ENCODE results near the gene ARMH2.
"Not testable (repeated sequence)": the region's sequence is repeated elsewhere in the genome, so short reads cannot be mapped to it uniquely, and the experiment has no call there.

The ARMH2 gene

DNA sequence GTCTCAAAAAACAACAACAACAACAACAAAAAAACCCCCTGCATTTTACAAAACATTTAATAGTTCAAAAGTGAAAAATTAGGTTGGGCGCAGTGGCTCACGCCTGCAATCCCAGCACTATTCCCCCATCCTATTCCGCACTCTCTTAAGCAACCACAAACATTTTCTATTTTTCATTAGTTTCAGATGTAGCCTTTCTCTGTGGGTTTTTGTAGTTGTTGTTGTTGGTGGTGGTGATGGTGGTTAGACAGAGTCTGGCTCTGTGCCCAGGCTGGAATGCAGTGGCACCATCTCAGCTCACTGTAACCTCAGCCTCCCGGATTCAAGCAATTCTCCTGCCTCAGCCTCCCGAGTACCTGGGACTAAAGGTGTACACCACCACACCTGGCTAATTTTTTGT lies 30.4 kb downstream of the ARMH2 start:
- TF ChIP-seq, protein P1, sequence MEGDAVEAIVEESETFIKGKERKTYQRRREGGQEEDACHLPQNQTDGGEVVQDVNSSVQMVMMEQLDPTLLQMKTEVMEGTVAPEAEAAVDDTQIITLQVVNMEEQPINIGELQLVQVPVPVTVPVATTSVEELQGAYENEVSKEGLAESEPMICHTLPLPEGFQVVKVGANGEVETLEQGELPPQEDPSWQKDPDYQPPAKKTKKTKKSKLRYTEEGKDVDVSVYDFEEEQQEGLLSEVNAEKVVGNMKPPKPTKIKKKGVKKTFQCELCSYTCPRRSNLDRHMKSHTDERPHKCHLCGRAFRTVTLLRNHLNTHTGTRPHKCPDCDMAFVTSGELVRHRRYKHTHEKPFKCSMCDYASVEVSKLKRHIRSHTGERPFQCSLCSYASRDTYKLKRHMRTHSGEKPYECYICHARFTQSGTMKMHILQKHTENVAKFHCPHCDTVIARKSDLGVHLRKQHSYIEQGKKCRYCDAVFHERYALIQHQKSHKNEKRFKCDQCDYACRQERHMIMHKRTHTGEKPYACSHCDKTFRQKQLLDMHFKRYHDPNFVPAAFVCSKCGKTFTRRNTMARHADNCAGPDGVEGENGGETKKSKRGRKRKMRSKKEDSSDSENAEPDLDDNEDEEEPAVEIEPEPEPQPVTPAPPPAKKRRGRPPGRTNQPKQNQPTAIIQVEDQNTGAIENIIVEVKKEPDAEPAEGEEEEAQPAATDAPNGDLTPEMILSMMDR (IDR thresholded peaks at IDR 0.05; ENCODE audit: poor library complexity, severe bottlenecking): no peak
- H3K36me3 ChIP-seq (ENCODE audit: low read depth): no peaks in the 10 kb centered on the region
- no peak overlapping the region for H3K27ac ChIP-seq (ENCODE audit: poor library complexity, severe bottlenecking)
- no peak for DNase-seq (ENCODE audit: low spot score)
- no peaks in the 10 kb centered on the region for H3K9me3 ChIP-seq (ENCODE audit: severe bottlenecking)
- ATAC-seq (ENCODE audit: low read depth): no peak
- H3K4me1 ChIP-seq (ENCODE audit: insufficient read depth, poor library complexity, severe bottlenecking): no peaks in the 10 kb centered on the region
- no peak overlapping the region for H3K4me3 ChIP-seq (ENCODE audit: severe bottlenecking)
- no peaks in the 10 kb centered on the region for H3K27me3 ChIP-seq (ENCODE audit: insufficient read depth, poor library complexity, severe bottlenecking)

DNA sequence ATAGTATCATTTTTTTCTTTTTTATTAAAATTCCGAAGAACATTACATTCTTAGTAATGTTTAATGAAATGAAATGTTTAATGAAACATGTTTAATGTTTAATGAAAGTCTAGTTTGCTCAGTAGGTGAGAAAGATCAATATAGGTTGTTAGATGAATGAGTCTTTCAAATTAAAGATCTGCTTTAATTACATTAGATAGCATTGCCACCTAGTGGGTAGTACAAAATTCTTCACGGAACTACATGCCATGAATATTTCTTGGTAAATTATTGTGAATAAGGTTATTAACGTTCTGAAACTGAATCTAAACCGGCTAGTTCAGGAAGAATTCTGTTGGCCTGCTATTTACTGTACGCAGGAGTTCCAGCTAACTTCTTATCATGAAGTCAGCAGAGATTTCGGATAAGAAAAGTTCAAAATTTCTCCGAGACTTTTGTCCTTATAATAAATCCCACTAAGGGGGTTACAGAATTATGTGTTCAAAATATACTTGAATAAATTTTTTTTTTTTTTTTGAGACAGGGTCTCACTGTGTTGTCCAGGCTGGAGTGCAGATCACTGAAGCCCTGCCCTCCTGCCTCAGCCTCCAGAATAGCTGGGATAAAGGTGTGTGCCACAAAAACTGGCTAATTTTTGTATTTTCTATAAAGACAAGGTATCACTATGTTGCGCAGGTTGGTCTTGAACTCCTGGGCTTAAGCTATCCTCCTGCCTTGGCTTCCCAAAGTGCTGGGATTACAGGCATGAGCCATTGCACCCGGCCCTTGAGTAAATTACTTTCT lies 31.8 kb downstream of the ARMH2 start:
- ATAC-seq (ENCODE audit: low read depth): peak; percentile 64; the same call in 2 of the 3 replicates
- Histone ChIP-seq H3K36me3 (ENCODE audit: low read depth) (no peaks in the 10 kb centered on the region), H3K9me3 (ENCODE audit: severe bottlenecking) (no peaks in the 10 kb centered on the region), H3K4me3 (ENCODE audit: severe bottlenecking) (no peak overlapping the region), H3K4me1 (ENCODE audit: insufficient read depth, poor library complexity, severe bottlenecking) (no peaks in the 10 kb centered on the region), H3K27me3 (ENCODE audit: insufficient read depth, poor library complexity, severe bottlenecking) (no peaks in the 10 kb centered on the region), H3K27ac (ENCODE audit: poor library complexity, severe bottlenecking) (no peak overlapping the region)
- TF ChIP-seq, protein P1 (IDR thresholded peaks at IDR 0.05; ENCODE audit: poor library complexity, severe bottlenecking): peak; percentile 80
- no peak for DNase-seq (ENCODE audit: low spot score)

DNA sequence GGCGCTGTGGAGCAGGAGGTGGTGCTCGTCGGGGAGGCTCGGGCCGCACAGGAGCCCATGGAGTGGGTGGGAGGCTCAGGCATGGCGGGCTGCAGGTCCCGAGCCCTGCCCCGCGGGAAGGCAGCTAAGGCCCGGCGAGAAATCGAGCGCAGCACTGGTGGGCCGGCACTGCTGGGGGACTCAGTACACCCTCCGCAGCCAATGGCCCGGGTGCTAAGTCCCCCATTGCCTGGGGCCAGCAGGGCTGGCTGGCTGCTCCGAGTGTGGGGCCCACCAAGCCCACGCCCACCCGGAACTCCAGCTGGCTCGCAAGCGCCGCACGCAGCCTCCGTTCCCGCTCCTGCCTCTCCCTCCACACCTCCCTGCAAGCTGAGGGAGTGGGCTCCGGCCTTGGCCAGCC lies 32.7 kb downstream of the ARMH2 start:
- DNase-seq (ENCODE audit: low spot score); ATAC-seq (ENCODE audit: low read depth); H3K4me1 ChIP-seq (ENCODE audit: insufficient read depth, poor library complexity, severe bottlenecking); H3K27me3 ChIP-seq (ENCODE audit: insufficient read depth, poor library complexity, severe bottlenecking); H3K36me3 ChIP-seq (ENCODE audit: low read depth); H3K9me3 ChIP-seq (ENCODE audit: severe bottlenecking); H3K27ac ChIP-seq (ENCODE audit: poor library complexity, severe bottlenecking); H3K4me3 ChIP-seq (ENCODE audit: severe bottlenecking): not testable (repeated sequence)

DNA sequence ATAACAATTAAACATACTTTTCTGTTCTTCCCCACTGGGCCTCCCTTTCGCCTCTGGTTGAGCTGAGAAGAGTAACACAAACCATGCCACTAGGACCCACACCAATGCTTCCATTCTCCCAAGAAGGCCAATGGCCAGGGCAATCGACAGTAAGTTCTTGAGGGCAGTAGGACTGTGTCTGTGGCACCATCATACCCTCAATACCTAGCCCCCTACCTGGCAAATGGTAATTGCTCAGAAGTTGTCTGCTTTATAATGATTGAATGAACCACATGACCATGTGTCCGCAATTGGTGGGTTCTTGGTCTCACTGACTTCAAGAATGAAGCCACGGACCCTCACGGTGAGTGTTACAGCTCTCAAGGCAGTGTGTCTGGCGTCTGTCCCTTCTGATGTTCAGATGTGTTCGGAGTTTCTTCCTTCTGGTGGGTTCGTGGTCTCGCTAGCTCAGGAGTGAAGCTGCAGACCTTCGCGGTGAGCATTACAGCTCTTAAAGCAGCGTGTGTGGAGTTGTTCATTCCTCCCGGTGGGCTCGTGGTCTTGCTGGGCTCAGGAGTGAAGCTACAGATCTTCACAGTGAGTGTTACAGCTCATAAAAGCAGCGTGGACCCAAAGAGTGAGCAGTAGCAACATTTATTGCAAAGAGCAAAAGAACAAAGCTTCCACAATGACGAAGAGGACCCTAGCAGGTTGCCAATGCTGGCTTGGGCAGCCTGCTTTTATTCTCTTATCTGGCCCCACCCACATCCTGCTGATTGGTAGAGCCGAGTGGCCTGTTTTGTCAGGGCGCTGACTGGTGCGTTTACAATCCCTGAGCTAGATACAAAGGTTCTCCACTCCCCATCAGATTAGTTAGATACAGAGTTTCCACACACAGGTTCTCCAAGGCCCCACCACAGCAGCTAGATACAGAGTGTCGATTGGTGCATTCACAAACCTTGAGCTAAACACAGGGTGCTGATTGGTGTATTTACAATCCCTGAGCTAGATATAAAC lies 33.6 kb downstream of the ARMH2 start:
- not testable (repeated sequence) for ATAC-seq (ENCODE audit: low read depth); H3K27me3 ChIP-seq (ENCODE audit: insufficient read depth, poor library complexity, severe bottlenecking); H3K9me3 ChIP-seq (ENCODE audit: severe bottlenecking); H3K4me3 ChIP-seq (ENCODE audit: severe bottlenecking); DNase-seq (ENCODE audit: low spot score); H3K4me1 ChIP-seq (ENCODE audit: insufficient read depth, poor library complexity, severe bottlenecking); H3K27ac ChIP-seq (ENCODE audit: poor library complexity, severe bottlenecking); H3K36me3 ChIP-seq (ENCODE audit: low read depth)

DNA sequence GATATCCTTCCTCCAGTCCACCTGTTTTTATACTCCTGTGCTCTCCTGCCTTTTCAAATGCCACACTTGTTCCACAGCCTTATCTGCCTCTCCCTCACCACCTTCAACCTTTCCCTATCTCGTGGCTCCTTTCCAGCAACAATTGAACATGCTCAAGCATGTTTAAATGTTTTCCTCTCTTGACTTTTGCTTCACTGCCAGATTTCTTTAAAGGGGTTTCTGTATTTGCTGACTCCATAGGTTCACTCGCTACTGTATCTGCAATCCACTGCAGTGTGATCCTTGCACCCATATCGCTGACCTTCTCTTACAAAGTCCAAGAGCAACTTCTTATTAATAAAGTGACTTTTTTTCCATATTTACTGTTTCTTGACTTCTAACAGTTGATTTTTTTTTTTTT lies 35.1 kb downstream of the ARMH2 start:
- no peaks in the 10 kb centered on the region for H3K36me3 ChIP-seq (ENCODE audit: low read depth)
- H3K4me1 ChIP-seq (ENCODE audit: insufficient read depth, poor library complexity, severe bottlenecking): no peaks in the 10 kb centered on the region
- DNase-seq (ENCODE audit: low spot score): no peak
- H3K4me3 ChIP-seq (ENCODE audit: severe bottlenecking): no peak overlapping the region
- no peak for ATAC-seq (ENCODE audit: low read depth)
- no peaks in the 10 kb centered on the region for H3K9me3 ChIP-seq (ENCODE audit: severe bottlenecking)
- TF ChIP-seq, protein P1 (IDR thresholded peaks at IDR 0.05; ENCODE audit: poor library complexity, severe bottlenecking): no peak
- no peaks in the 10 kb centered on the region for H3K27me3 ChIP-seq (ENCODE audit: insufficient read depth, poor library complexity, severe bottlenecking)
- no peak overlapping the region for H3K27ac ChIP-seq (ENCODE audit: poor library complexity, severe bottlenecking)

All from RWPE2 (cell line).